ENCODE measurements around the gene WDR31.
"Not testable (repeated sequence)": the region's sequence is repeated elsewhere in the genome, so short reads cannot be mapped to it uniquely, and the experiment has no call there.

Gene WDR31

DNA sequence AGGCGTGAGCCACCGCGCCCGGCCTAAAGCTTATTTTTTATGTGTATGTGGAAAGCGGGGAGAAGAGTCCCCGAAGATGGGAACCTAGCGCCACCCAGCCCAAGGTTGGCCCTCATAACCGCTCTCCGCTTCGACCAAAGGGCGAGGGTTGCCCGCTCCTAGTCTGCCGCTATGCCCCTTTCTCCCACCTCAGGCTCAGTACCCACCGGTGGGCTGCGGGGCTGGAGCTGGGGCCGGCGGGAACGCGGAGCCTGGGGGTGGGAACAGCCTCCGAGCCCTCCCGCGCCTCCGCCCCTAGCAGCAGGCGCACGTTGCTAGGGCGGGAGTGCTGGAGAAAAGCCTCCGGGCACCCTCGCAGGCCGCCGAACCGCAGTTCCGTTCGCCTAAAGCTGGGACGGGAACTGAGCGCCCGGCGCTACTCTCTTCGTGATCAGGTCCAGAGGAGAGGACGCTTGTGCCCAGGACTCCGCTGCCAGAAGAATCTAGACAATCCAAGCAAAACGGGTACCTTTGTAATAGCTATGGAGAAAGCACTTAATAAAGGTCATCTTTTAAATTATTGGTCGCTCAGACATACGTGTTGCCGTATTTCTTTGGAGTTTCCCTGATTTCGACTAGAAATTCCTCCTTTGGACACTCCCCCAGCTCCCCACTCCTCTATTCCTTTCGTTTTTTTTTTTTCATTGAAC, at the start of gene WDR31:
Gene WDR31 (minus strand): TSS at position 265 of the 689 bp plus-strand sequence. CDS start 8,253 bp downstream, outside the sequence.
- Mint-ChIP-seq H3K36me3 (no peaks in the 10 kb centered on the region), H3K9me3 (no peaks in the 10 kb centered on the region), H3K27ac (peak within 1 kb of the TSS; percentile 25), H3K4me3 (peak within 1 kb of the TSS; percentile 88), H3K27me3 (no peaks in the 10 kb centered on the region), H3K4me1 (peaks cover 19% of the 10 kb centered on the region)

DNA sequence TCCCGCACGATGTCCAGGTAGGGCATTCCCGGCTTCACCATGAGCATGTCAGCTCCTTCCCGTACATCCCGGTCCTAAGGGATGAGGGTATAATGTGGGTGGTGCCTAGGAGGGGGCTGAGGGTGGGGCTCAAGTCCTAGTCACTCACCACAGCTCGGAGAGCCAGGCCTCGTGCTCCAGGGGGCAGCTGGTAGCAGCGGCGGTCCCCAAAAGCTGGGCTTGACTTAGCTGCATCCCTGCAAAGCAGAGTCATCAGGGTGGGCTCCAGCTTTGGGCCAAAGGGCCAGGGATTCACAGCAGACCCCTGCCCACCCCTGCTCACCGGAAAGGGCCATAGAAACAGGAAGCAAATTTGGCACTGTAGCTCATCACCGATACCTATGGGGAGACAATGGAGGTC, 49.4 kb upstream of the WDR31 start:
- Mint-ChIP-seq H3K27me3 (no peaks in the 10 kb centered on the region), H3K36me3 (peaks cover 6% of the 10 kb centered on the region), H3K4me1 (no peaks in the 10 kb centered on the region), H3K9me3 (no peaks in the 10 kb centered on the region), H3K27ac (no peak overlapping the region), H3K4me3 (no peak overlapping the region)

DNA sequence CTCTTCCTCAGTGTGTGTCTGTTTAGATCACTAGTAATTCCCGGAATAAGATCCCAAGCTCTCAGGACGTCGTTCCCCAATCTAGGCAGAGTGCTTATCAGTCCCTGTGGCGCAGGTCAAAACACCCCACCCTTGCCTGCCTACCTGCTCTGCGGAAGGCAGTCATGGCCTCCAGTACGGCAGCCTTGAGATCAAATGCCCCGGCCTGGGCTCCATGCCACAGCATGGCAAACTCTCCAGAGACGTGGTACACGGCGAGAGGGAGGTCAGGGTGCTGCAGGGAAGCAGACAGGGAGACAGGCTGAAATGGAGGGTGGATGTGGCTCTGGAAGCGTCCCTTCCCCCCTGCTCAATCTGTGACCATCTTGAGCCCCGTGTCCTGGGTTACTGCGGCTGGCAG, 48.8 kb upstream of the WDR31 start:
- Mint-ChIP-seq H3K27me3 (no peaks in the 10 kb centered on the region), H3K36me3 (peaks cover 6% of the 10 kb centered on the region), H3K27ac (no peak overlapping the region), H3K4me3 (no peak overlapping the region), H3K9me3 (no peaks in the 10 kb centered on the region), H3K4me1 (no peaks in the 10 kb centered on the region)

DNA sequence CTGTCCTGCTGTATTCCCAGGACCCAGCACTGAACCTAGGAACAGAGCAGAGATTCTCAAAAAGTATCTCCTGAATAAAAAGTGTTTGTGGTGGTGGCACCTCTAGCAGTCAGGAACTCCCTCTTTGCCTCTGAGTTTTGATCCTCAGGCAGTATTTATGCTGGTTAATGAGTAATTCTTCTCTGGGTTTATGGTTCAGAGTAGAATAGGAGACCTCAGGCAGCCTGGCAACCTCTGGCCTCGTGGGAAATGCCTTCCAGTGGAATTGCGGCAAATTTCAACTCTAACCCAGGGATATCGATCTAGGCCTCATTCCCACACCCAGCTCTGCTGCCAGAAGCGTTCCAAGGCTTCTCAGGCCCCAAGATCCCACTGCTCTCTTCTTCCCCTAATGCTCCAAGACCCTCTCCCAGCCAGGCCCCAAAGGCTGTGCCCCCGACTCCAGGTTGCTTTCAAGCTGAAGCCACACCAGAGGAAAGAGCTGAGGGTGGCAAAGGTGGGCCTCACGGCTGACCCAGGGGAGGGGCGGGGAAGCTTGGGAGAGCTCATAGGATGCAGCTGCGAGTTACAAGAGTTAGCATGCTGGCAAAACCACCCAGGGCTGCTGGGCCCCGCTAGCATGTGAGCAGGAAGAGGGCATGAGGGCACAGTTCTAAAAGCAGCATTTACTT, 47.6 kb upstream of the WDR31 start:
- no peaks in the 10 kb centered on the region for H3K4me1 Mint-ChIP-seq
- H3K9me3 Mint-ChIP-seq = no peaks in the 10 kb centered on the region
- no peaks in the 10 kb centered on the region for H3K27me3 Mint-ChIP-seq
- H3K4me3 Mint-ChIP-seq = no peak overlapping the region
- no peak overlapping the region for H3K27ac Mint-ChIP-seq
- peaks cover 6% of the 10 kb centered on the region for H3K36me3 Mint-ChIP-seq

DNA sequence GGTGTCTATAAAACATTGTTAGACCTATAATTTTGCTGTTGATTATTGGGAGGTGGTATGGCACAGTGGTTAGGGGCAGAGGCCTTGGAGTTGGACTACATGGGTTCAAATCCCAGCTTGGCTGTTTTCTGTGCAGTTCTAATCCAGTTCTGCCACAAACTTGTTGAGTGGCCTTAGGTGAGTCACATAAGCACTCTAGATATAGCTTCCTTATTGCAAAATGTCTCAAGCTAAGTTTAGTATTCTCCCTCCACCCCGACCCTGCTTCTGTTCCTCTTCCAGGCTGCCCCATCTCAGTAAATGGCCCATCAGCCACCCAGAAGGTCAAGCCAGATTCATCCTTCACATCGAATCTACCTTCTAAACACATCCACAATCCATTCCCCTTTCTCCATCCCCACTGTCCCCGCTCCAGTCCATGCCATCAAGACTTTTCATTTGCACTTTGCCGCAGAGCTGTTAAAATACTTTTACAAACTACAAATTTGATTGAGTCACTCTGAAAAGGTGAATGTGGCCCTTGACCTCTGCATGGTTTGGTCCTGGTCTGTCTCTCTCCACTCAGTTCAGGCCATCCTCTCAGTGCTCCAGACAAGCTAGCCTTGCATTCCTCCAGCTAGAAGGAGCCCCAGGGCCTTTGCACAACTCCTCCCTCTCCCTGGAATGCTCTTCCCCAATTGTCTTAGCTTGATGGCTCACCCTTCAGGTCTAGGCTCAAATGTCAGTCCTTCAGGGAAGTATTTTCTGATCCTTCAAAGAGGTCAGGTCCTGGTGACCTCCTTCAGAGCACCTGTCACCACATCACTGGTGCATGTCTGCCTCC, 46.7 kb upstream of the WDR31 start:
- no peak overlapping the region for H3K4me3 Mint-ChIP-seq
- H3K27ac Mint-ChIP-seq = no peak overlapping the region
- no peaks in the 10 kb centered on the region for H3K27me3 Mint-ChIP-seq
- H3K9me3 Mint-ChIP-seq = no peaks in the 10 kb centered on the region
- H3K36me3 Mint-ChIP-seq = peaks cover 6% of the 10 kb centered on the region
- no peaks in the 10 kb centered on the region for H3K4me1 Mint-ChIP-seq

DNA sequence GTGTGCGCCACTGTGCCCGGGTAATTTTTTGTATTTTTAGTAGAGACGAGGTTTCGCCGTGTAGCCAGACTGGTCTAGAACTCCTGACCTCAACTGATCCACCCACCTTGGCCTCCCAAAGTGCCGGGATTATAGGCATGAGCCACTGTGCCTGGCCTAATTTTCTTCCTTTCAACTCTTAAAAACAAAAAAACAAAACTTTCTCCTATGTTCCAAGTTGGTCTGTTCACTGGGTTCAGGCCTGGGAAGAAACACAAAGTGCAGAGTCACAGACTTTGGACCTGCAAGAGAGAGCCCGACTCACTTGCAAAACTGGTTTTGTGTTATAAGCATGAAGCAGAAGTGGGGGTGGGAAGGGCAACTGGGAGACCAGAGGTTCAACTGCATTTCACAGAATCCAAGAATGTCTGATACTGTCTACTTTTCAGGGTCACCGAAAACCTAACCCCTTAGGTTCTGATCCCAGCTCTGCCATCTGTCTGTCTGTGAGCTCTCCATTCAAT, 41.9 kb upstream of the WDR31 start:
- Mint-ChIP-seq H3K27me3 (no peaks in the 10 kb centered on the region), H3K4me1 (no peaks in the 10 kb centered on the region), H3K27ac (peak overlapping the region; percentile 23), H3K4me3 (no peak overlapping the region), H3K36me3 (no peaks in the 10 kb centered on the region), H3K9me3 (no peaks in the 10 kb centered on the region)

DNA sequence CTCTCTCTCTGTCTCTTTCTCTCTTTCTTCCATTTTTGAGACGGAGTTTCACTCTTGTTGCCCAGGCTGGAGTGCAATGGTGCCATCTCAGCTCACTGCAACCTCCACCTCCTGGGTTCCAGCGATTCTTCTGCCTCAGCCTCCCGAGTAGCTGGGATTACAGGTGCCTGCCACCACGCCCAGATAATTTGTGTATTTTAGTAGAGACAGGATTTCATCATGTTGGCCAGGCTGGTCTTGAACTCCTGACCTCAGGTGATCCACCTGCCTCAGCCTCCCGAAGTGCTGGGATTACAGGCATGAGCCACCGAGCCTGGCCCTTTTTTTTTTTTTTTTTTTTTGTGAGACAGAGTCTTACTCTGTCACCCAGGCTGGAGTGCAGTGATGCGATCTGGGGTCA, 41.4 kb upstream of the WDR31 start:
- not testable (repeated sequence) for H3K4me3 Mint-ChIP-seq, H3K9me3 Mint-ChIP-seq, H3K27ac Mint-ChIP-seq, H3K36me3 Mint-ChIP-seq, H3K27me3 Mint-ChIP-seq, H3K4me1 Mint-ChIP-seq

DNA sequence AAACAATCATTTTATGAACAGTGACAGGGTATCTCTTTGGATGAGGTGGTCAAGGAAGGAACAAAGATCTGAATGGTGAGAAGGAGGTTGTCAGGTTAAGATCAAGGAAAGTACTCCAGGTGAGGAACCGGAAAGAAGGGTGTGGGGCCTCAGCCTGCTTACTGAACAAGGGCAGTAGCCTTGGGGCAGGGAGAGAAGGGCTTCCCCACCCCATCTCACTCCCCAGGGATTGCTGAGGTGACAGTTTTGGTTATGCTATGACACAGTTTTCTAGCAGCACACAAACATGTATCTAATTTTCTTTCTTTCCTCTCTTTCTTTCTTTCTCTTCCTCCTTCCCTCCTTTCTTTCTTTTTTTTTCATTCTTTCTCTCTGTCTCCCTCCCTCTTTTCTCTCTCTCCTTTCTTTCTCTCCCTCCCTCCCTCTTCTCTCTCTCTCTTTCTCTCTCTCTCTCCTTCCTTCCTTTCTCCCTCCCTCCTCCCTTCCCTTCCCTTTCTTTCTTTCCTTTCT, 40.8 kb upstream of the WDR31 start:
- no peak overlapping the region for H3K27ac Mint-ChIP-seq
- no peaks in the 10 kb centered on the region for H3K27me3 Mint-ChIP-seq
- H3K36me3 Mint-ChIP-seq = no peaks in the 10 kb centered on the region
- no peaks in the 10 kb centered on the region for H3K9me3 Mint-ChIP-seq
- H3K4me1 Mint-ChIP-seq = no peaks in the 10 kb centered on the region
- H3K4me3 Mint-ChIP-seq = no peak overlapping the region

DNA sequence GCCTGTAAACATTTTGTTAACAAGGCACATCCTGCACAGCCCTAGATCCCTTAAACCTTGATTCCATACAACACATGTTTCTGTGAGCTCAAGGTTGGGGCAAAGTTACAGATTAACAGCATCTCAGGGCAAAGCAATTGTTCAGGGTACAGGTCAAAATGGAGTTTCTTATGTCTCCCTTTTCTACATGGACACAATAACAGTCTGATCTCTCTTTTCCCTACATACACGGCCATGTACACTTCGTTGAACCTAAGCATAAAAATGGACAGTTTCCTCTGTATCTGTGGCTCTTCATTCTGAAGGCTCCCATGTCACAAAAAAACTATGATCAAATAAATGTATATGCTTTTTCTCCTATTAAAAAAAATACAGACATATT, 39.7 kb upstream of the WDR31 start:
- peaks cover 10% of the 10 kb centered on the region for H3K4me1 Mint-ChIP-seq
- not testable (repeated sequence) for H3K36me3 Mint-ChIP-seq, H3K4me3 Mint-ChIP-seq

DNA sequence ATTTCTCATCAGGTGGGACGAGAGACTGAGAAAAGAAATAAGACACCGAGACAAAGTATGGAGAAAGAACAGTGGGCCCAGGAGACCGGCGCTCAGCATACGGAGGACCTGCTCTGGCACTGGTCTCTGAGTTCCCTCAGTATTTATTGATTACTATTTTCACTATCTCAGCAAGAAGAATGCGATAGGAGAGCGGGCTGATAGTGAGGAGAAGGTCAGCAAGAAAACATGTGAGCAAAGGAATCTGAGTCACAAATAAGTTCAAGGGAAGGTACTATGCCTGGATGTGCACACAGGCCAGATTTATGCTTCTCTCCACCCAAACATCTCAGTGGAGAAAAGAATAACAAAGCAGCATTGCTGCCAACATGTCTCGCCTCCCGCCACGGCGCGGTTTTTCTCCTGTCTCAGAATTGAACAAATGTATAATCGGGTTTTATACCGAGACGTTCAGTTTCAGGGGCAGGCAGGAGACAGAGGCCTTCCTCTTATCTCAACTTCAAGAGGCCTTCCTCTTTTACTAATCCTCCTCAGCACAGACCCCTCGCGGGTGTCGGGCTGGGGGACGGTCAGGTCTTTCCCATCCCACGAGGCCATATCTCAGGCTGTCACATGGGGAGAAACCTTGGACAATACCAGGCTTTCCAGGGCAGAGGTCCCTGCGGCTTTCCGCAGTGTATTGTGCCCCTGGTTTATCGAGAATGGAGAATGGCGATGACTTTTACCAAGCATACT, 39.2 kb upstream of the WDR31 start:
- not testable (repeated sequence) for H3K9me3 Mint-ChIP-seq, H3K27me3 Mint-ChIP-seq, H3K36me3 Mint-ChIP-seq, H3K27ac Mint-ChIP-seq, H3K4me3 Mint-ChIP-seq
- peaks cover 10% of the 10 kb centered on the region for H3K4me1 Mint-ChIP-seq

More for the DNA sequence above, 39.7 kb upstream of the WDR31 start:
- not testable (repeated sequence) for H3K27ac Mint-ChIP-seq, H3K9me3 Mint-ChIP-seq, H3K27me3 Mint-ChIP-seq

DNA sequence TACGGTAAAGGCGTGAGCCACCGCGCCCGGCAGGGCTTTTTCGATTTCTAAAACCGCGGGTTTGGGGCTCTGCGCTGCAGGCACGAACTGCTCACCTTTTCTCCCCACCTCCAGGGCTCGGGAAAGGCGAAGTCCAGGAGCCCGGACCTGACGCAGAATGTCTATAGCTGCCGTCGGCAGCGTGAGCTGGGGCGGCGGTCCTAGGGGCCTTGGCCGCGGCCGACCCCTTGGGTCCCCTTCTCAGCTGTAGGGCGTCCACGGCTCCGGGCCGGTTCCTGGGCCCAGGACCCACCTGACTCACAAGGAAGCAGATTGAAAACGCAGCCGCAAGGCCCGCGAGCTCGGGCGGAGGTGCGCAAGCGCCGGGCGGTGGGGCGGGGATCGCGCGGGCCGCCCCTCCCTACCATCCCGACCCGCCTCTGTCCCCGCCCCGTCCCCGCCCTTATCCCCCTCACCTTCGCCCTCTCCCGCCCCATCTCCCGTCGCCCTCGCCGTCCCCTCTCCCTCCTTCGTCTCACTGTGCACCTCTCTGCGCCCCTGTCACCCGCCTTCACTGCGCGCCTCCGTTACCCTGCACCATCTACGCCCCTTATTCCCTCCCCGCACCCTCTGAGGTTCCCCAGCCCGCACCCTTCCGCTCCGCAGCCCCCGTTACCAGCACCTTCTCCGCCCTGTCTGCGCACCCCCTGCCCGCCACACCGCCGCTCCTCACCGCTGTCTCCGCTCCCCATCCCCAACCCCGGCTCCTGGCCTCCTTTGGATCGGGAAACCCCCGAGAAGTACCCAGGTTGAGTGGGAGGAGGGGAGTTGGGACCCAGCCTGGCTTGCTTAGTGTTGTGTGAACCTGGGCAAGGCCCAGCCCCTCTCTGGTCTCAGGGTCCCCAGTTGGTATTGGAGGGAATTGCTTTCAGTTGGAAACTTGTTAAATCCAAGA, 36.8 kb upstream of the WDR31 start, which contains the start of gene HDHD3:
Gene HDHD3 (minus strand): TSS at position 353 of the 934 bp plus-strand sequence. CDS start 2,632 bp downstream, outside the sequence.
- H3K27me3 Mint-ChIP-seq = no peaks in the 10 kb centered on the region
- peaks cover 10% of the 10 kb centered on the region for H3K4me1 Mint-ChIP-seq
- no peaks in the 10 kb centered on the region for H3K9me3 Mint-ChIP-seq
- H3K36me3 Mint-ChIP-seq = no peaks in the 10 kb centered on the region
- peak within 1 kb of the TSS; percentile 74 for H3K4me3 Mint-ChIP-seq
- peak within 1 kb of the TSS; percentile 77 for H3K27ac Mint-ChIP-seq

DNA sequence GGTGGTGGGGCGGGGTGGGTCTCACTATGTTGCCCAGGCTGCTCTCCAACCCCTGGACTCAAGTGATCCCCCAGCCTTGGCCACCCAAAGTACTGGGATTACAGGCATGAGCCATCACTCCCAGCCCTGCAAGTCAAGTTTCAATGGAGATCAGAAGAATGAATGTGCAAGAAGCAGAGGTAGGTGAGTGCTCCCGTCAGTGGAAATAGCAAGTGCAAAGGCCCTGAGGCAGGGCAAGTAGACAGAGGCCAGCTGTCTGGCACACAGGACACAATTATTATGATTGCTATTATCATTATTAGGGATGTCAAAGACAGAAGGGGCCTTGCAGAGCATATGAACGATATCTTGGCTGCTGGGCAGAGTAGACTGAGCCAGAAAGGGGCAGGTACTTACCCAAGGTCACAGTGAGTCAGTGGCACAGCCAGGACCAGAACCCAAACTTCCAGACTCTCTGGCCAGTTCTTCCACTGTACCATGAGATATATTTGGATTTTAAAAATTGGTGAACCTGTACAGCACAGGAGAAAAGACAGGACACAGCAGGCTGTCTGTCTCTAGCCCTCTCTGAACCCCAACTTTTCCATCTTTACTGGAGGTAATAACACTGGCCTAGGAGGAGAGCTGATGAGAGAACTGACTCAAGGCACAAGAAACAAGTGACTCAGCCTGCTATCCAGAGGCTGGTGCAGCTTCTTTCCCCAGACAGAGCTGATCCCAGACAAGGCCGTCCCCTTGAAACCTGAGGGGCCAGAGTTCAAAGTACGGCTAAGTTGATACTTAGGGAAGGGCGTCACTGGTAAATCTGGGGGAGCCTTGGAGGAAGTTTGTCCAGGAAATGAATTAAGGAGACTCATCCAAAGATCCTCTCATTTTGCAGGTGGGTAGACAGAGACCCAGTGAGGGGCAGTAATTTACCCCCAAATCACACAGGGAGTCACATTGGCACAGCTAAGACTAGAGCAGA, 35.3 kb upstream of the WDR31 start:
- H3K4me1 Mint-ChIP-seq = peaks cover 10% of the 10 kb centered on the region
- no peaks in the 10 kb centered on the region for H3K9me3 Mint-ChIP-seq
- peak overlapping the region; percentile 77 for H3K27ac Mint-ChIP-seq
- no peaks in the 10 kb centered on the region for H3K27me3 Mint-ChIP-seq
- H3K4me3 Mint-ChIP-seq = peak overlapping the region; percentile 72
- H3K36me3 Mint-ChIP-seq = no peaks in the 10 kb centered on the region

DNA sequence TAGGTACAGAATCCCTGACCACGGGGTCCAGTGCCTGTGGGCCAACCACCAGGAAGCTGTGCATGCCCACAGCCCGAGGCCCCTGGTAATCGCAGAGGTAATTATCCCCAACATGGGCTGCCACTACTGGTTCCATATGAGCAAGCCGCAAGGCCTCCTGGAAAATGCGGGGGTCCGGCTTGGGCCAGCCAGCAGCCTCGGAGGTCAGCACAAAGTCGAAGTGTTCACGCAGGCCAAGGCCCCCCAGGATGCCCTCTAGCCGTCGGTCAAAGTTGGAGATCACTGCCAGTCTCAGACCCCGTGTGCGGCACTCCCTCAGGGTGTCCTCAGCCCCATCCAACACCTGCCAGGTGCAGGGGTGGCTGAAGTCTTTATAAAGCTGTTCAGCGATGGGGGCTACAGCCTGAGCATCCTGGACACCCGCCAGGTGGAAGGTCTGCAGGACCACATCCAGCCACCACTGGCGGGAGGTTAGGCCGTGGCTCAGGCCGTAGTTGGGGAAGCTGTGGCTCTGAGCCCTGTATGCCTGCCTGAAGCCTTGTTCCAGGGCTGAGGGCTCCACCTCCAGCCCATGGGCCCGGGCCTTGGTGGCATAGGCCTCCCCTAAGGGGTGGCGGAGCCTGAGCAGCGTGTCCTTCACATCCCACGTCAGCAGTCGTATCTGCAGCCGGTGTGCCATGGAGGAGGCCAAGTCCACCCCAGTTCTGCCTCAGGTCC, 33.8 kb upstream of the WDR31 start:
- H3K4me3 Mint-ChIP-seq = no peak overlapping the region
- H3K9me3 Mint-ChIP-seq = no peaks in the 10 kb centered on the region
- H3K27me3 Mint-ChIP-seq = no peaks in the 10 kb centered on the region
- H3K27ac Mint-ChIP-seq = no peak overlapping the region
- H3K36me3 Mint-ChIP-seq = no peaks in the 10 kb centered on the region
- peaks cover 10% of the 10 kb centered on the region for H3K4me1 Mint-ChIP-seq
